H1 (cell line): ENCODE data around the gene OR13C9. TPM values are rescaled to one million over a fixed set of nuclear protein-coding genes. Genes with fewer than 3 reads are reported as not detected.

Experiments used
- CTCF ChIA-PET: fragments of 300-600 bp; sonication (Branson Sonifier 250); formaldehyde crosslinking; loops from one replicate; lab custom pipeline; 2021; ENCODE audit not compliant: partially characterized antibody; lab: Charles Lee
- POLR2A ChIA-PET: fragments of 300-600 bp; sonication (Branson Sonifier 250); formaldehyde crosslinking; loops from one replicate; lab custom pipeline; 2021; ENCODE audit warnings: inconsistent platforms; ENCODE audit not compliant: partially characterized antibody; lab: Charles Lee
- DNase-seq, 2 experiments: peaks; one replicate each; pipeline versions ENCODE4 v3.0.0 to v3.0.0-alpha.2; 2010 to 2022; ENCODE audit warnings: low spot score in 2 of 2, low read depth in 1 of 2, mixed read lengths in 1 of 2
- FAIRE-seq: peaks from 2 replicates; lab custom pipeline; 2011; peaks lifted over from hg19 to GRCh38; lab: Jason Lieb, UNC
- H2AFZ ChIP-seq: 2 replicates; pipeline ENCODE4 v1.8.1; 2012; ENCODE audit warnings: low read length, inconsistent platforms
- H2AK5ac ChIP-seq: 2 replicates; pipeline ENCODE4 v1.6.1; 2013; ENCODE audit warnings: low read depth, low read length
- H2BK120ac ChIP-seq: replicated peaks from 2 replicates; pipeline ENCODE3; 2013; ENCODE audit warnings: low read depth, low read length, inconsistent platforms
- H2BK12ac ChIP-seq: 2 replicates; pipeline ENCODE4 v1.6.1; 2013; ENCODE audit warnings: low read depth, low read length
- H2BK15ac ChIP-seq: 2 replicates; pipeline ENCODE4 v1.6.1; 2013; ENCODE audit warnings: low read length
- H2BK20ac ChIP-seq: 2 replicates; pipeline ENCODE4 v1.6.1; 2013; ENCODE audit warnings: low read length
- H2BK5ac ChIP-seq: 2 replicates; pipeline ENCODE4 v1.6.1; 2013; ENCODE audit warnings: low read depth, low read length
- H3K14ac ChIP-seq: 2 replicates; pipeline ENCODE4 v1.6.1; 2013; ENCODE audit warnings: inconsistent platforms; ENCODE audit not compliant: insufficient read length
- H3K18ac ChIP-seq: 2 replicates; pipeline ENCODE4 v1.6.1; 2013; ENCODE audit warnings: low read length; ENCODE audit errors: extremely low read depth
- H3K23ac ChIP-seq: 2 replicates; pipeline ENCODE4 v1.6.1; 2013; ENCODE audit warnings: inconsistent platforms; ENCODE audit not compliant: insufficient read length
- H3K23me2 ChIP-seq: 2 replicates; pipeline ENCODE4 v1.6.1; 2013; ENCODE audit warnings: low read depth, low read length
- H3K27ac ChIP-seq: 2 replicates; pipeline ENCODE4 v1.6.1; 2011; ENCODE audit warnings: low read depth, low read length, inconsistent platforms
- H3K27me3 ChIP-seq, 4 experiments: replicated peaks in 1 of 4; 1 replicate in 1 of 4; 2 replicates in 3 of 4; pipeline versions ENCODE4 v1.6.1 to v1.8.1; 2011 to 2013; ENCODE audit warnings: low read length in 3 of 4, mild to moderate bottlenecking in 3 of 4, inconsistent platforms in 2 of 4, mixed read lengths in 2 of 4, moderate library complexity in 1 of 4; ENCODE audit not compliant: control insufficient read depth in 3 of 4, insufficient read depth in 3 of 4; ENCODE audit errors: extremely low read depth in 1 of 4
- H3K36me3 ChIP-seq, 4 experiments: 2 replicates each; pipeline versions ENCODE4 v1.6.1 to v1.8.1; 2011 to 2013; ENCODE audit warnings: mild to moderate bottlenecking in 4 of 4, low read length in 3 of 4, moderate library complexity in 2 of 4, control low read depth in 1 of 4, inconsistent platforms in 1 of 4; ENCODE audit not compliant: insufficient read depth in 4 of 4, control insufficient read depth in 2 of 4
- H3K4ac ChIP-seq: replicated peaks from 2 replicates; pipeline ENCODE3; 2013; ENCODE audit warnings: low read length, low read depth, mixed read lengths, inconsistent platforms; ENCODE audit not compliant: insufficient read length
- H3K4me1 ChIP-seq, 4 experiments: replicated peaks in 1 of 4; 1 replicate in 1 of 4; 2 replicates in 3 of 4; pipeline versions ENCODE4 v1.6.1 to v1.8.1; 2011 to 2013; ENCODE audit warnings: low read length in 3 of 4, inconsistent platforms in 2 of 4, mixed read lengths in 1 of 4; ENCODE audit not compliant: insufficient read depth in 4 of 4, control insufficient read depth in 3 of 4
- H3K4me2 ChIP-seq, 2 experiments: 2 replicates each; pipeline versions ENCODE4 v1.6.1 to v1.8.1; 2011 to 2013; ENCODE audit warnings: low read depth in 2 of 2, low read length in 2 of 2, control low read depth in 1 of 2, inconsistent platforms in 1 of 2, mild to moderate bottlenecking in 1 of 2; ENCODE audit not compliant: insufficient read depth in 1 of 2
- H3K4me3 ChIP-seq, 4 experiments: fragments of 200-600, 300-600 bp in 1 of 4; sonication (generic), shearing (Covaris generic), sonication (Bioruptor Twin) in 1 of 4; 2 replicates each; pipeline versions ENCODE4 v1.5.1 to v1.8.1; 2011 to 2016; ENCODE audit warnings: low read length in 4 of 4, low read depth in 3 of 4, control low read depth in 2 of 4, inconsistent platforms in 2 of 4, mild to moderate bottlenecking in 2 of 4, mixed read lengths in 1 of 4, moderate library complexity in 1 of 4; ENCODE audit not compliant: insufficient read depth in 2 of 4; ENCODE audit errors: extremely low read depth in 1 of 4
- H3K56ac ChIP-seq: replicated peaks from 2 replicates; pipeline ENCODE3; 2013; ENCODE audit warnings: low read depth, mild to moderate bottlenecking, mixed read lengths, low read length, inconsistent platforms; ENCODE audit not compliant: insufficient read length
- H3K79me1 ChIP-seq: 2 replicates; pipeline ENCODE4 v1.6.1; 2013; ENCODE audit warnings: low read depth, low read length, control low read depth
- H3K79me2 ChIP-seq, 2 experiments: 2 replicates each; pipeline versions ENCODE4 v1.6.1 to v1.8.1; 2012 to 2013; ENCODE audit warnings: low read length in 2 of 2, mild to moderate bottlenecking in 2 of 2, inconsistent platforms in 1 of 2; ENCODE audit not compliant: insufficient read depth in 2 of 2, control insufficient read depth in 1 of 2
- H3K9ac ChIP-seq, 4 experiments: replicated peaks in 1 of 4; 1 replicate in 1 of 4; 2 replicates in 3 of 4; pipeline versions ENCODE4 v1.6.1 to v1.8.1; 2011 to 2013; ENCODE audit warnings: low read depth in 3 of 4, low read length in 3 of 4, control low read depth in 2 of 4, mild to moderate bottlenecking in 2 of 4, moderate library complexity in 2 of 4, inconsistent platforms in 1 of 4; ENCODE audit errors: extremely low read depth in 1 of 4
- H3K9me3 ChIP-seq, 2 experiments: 2 replicates each; pipeline versions ENCODE4 v1.6.1 to v1.8.1; 2012 to 2013; ENCODE audit warnings: mild to moderate bottlenecking in 2 of 2, moderate library complexity in 2 of 2, control low read depth in 1 of 2, inconsistent platforms in 1 of 2, low read depth in 1 of 2, low read length in 1 of 2, mixed read lengths in 1 of 2; ENCODE audit not compliant: insufficient read depth in 2 of 2
- H4K20me1 ChIP-seq, 2 experiments: replicated peaks in 1 of 2; 2 replicates each; pipeline versions ENCODE3 to v1.8.1; 2011 to 2013; ENCODE audit warnings: inconsistent platforms in 2 of 2, low read length in 2 of 2, mild to moderate bottlenecking in 1 of 2; ENCODE audit not compliant: insufficient read depth in 2 of 2, control insufficient read depth in 1 of 2
- H4K5ac ChIP-seq: 2 replicates; pipeline ENCODE4 v1.6.1; 2013; ENCODE audit warnings: low read length, low read depth, mixed read lengths, inconsistent platforms; ENCODE audit not compliant: insufficient read length
- H4K8ac ChIP-seq: 2 replicates; pipeline ENCODE4 v1.8.0; 2013; ENCODE audit warnings: mild to moderate bottlenecking, moderate library complexity, low read length, inconsistent platforms; ENCODE audit not compliant: insufficient read depth; ENCODE audit errors: extremely low read depth
- H4K91ac ChIP-seq: replicated peaks from 2 replicates; pipeline ENCODE3; 2013; ENCODE audit warnings: low read length, mixed read lengths, inconsistent platforms; ENCODE audit not compliant: insufficient read length
- CBX5 ChIP-seq: fragments of 300-800, 300-1000 bp; sonication (generic); IDR thresholded peaks from 2 replicates; pipeline ENCODE4 v1.7.1; 2016; ENCODE audit warnings: antibody characterized with exemption, low read length, low read depth
- CBX8 ChIP-seq: fragments of 300-800, 300-1000 bp; sonication (generic); IDR thresholded peaks from 2 replicates; pipeline ENCODE4 v1.7.1; 2016; ENCODE audit warnings: low read depth, low read length, borderline replicate concordance
- CTCF ChIP-seq, 3 experiments: IDR thresholded peaks; 1 replicate in 2 of 3; 2 replicates in 1 of 3; pipeline versions ENCODE4 v1.5.1 to v1.6.1; 2011; ENCODE audit warnings: low read length in 3 of 3, mild to moderate bottlenecking in 3 of 3, inconsistent platforms in 2 of 3, low read depth in 1 of 3, moderate library complexity in 1 of 3; ENCODE audit not compliant: insufficient read depth in 1 of 3; ENCODE audit errors: control extremely low read depth in 1 of 3
- EP300 ChIP-seq, 2 experiments: IDR thresholded peaks; 1 replicate in 1 of 2; 2 replicates in 1 of 2; pipeline ENCODE4 v1.6.1; 2011 to 2012; ENCODE audit warnings: low read depth in 2 of 2, low read length in 2 of 2, mild to moderate bottlenecking in 2 of 2, borderline replicate concordance in 1 of 2, inconsistent platforms in 1 of 2, moderate library complexity in 1 of 2
- KDM4A ChIP-seq: IDR thresholded peaks from one replicate; pipeline ENCODE4 v1.7.1; 2012; ENCODE audit warnings: low read depth, mild to moderate bottlenecking, moderate library complexity, low read length, inconsistent platforms; ENCODE audit not compliant: severe bottlenecking
- RAD21 ChIP-seq, 2 experiments: IDR thresholded peaks in 1 of 2; conservative IDR thresholded peaks in 1 of 2; 2 replicates each; pipeline ENCODE4 v1.6.1; 2011; ENCODE audit warnings: low read depth in 2 of 2, low read length in 2 of 2, improper control_type of control experiment in 1 of 2, inconsistent platforms in 1 of 2, mild to moderate bottlenecking in 1 of 2, moderate library complexity in 1 of 2
- RNF2 ChIP-seq: fragments of 200-900, 300-1000 bp; sonication (generic); IDR thresholded peaks from 2 replicates; pipeline ENCODE4 v1.7.1; 2016; ENCODE audit warnings: borderline replicate concordance, low read depth, mild to moderate bottlenecking, antibody characterized with exemption, low read length; ENCODE audit not compliant: poor library complexity, severe bottlenecking; ENCODE audit errors: missing control alignments
- SAP30 ChIP-seq: fragments of 300-600 bp; sonication (generic); IDR thresholded peaks from 2 replicates; pipeline ENCODE4 v1.7.1; 2012; ENCODE audit warnings: low read length, moderate library complexity, mild to moderate bottlenecking, inconsistent platforms; ENCODE audit not compliant: insufficient read depth, insufficient replicate concordance
- TBP ChIP-seq: IDR thresholded peaks from 2 replicates; pipeline ENCODE4 v1.6.1; 2011; ENCODE audit warnings: low read depth, low read length, improper control_type of control experiment
- USF2 ChIP-seq: IDR thresholded peaks from 2 replicates; pipeline ENCODE4 v1.6.1; 2011; ENCODE audit warnings: low read length, improper control_type of control experiment
- polyA plus RNA-seq, 7 experiments: library from polyadenylated mRNA; depleted of rRNA in 3 of 7; stranded (reverse) in 5 of 7; unstranded in 2 of 7; fragments of >200 nt in 5 of 7; fragments of 200-250 nt in 2 of 7; gene quantifications; 1 replicate in 5 of 7; 2 replicates in 1 of 7; 4 replicates in 1 of 7; pipeline versions ENCODE4 v1.2.1 to v1.2.3, GENCODE V29; 2011 to 2013; ENCODE audit warnings: missing spikeins in 2 of 7, mixed read lengths in 2 of 7
- total RNA-seq: library from RNA; stranded (reverse); fragmentation: NEBNext Ultra II Directional; extraction: Animal tissue kit (Norgen Biotek cat#: 25700); gene quantifications from 2 replicates; pipeline ENCODE4 v1.2.1, GENCODE V29; 2021

OR13C9 gene
- total and polyA plus RNA-seq, 2 of the 8 experiments (the other 6 are each of a cell fraction or from before 2014, with no cell fraction given): not detected

- Histone ChIP-seq H3K27me3 (no peaks in the 10 kb centered on the region), H2BK20ac (no peak overlapping the region), H2BK120ac (no peak overlapping the region), H3K4me3 (no peak overlapping the region), H2BK12ac (no peak overlapping the region), H3K56ac (no peak overlapping the region), H4K20me1 (no peaks in the 10 kb centered on the region), H3K79me2 (no peaks in the 10 kb centered on the region), H4K8ac (no peak overlapping the region), H2BK15ac (no peak overlapping the region), H3K23me2 (no peaks in the 10 kb centered on the region), H2BK5ac (no peak overlapping the region), H3K36me3 (no peaks in the 10 kb centered on the region), H2AK5ac (no peak overlapping the region), H3K23ac (no peak overlapping the region), H3K79me1 (no peaks in the 10 kb centered on the region), H4K91ac (no peak overlapping the region), H3K14ac (no peak overlapping the region), H3K4me1 (no peaks in the 10 kb centered on the region), H2AFZ (no peak overlapping the region), H3K9me3 (no peaks in the 10 kb centered on the region; a peak in 1 of 4 replicates), H4K5ac (no peak overlapping the region), H3K27ac (no peak overlapping the region), H3K9ac (no peak overlapping the region), H3K4ac (no peak overlapping the region), H3K18ac (no peak overlapping the region), H3K4me2 (no peak overlapping the region)
- ChIA-PET POLR2A (no interaction called here), CTCF (no interaction called here)
- FAIRE-seq: no peak
- DNase-seq: no peak
- TF ChIP-seq CTCF (IDR thresholded peaks at IDR 0.05; ENCODE audit: control extremely low read depth in 1 of 3, insufficient read depth in 1 of 3, low read depth in 1 of 3, low read length in 3 of 3): no peak
- no peak for TF ChIP-seq RNF2
- no peak for TF ChIP-seq KDM4A
- no peak for TF ChIP-seq USF2
- no peak for TF ChIP-seq CBX5
- TF ChIP-seq CBX8: no peak
- no peak for TF ChIP-seq RAD21 (IDR thresholded peaks at IDR 0.05 in 1 of 2, conservative IDR thresholded peaks at IDR 0.05 in 1 of 2; ENCODE audit: low read depth in 2 of 2, low read length in 2 of 2)
- TF ChIP-seq TBP: no peak
- no peak for TF ChIP-seq EP300 (IDR thresholded peaks at IDR 0.05; ENCODE audit: borderline replicate concordance in 1 of 2, low read depth in 2 of 2, low read length in 2 of 2)
- no peak for TF ChIP-seq SAP30
These were observed 17.5 kb upstream of the OR13C9 start for GRCh38 chr9:104635456-104635855.
